H1 (cell line): ENCODE measurements around the gene CCNYL1. TPM values are rescaled to one million over a fixed set of nuclear protein-coding genes. Genes with fewer than 3 reads are reported as not detected.

Experiments
- CTCF ChIA-PET: fragments of 300-600 bp; sonication (Branson Sonifier 250); formaldehyde crosslinking; loops from one replicate; lab custom pipeline; 2021; ENCODE audit not compliant: partially characterized antibody; lab: Charles Lee
- POLR2A ChIA-PET: fragments of 300-600 bp; sonication (Branson Sonifier 250); formaldehyde crosslinking; loops from one replicate; lab custom pipeline; 2021; ENCODE audit warnings: inconsistent platforms; ENCODE audit not compliant: partially characterized antibody; lab: Charles Lee
- DNase-seq, 2 experiments: peaks; one replicate each; pipeline versions ENCODE4 v3.0.0 to v3.0.0-alpha.2; 2010 to 2022; ENCODE audit warnings: low spot score in 2 of 2, low read depth in 1 of 2, mixed read lengths in 1 of 2
- FAIRE-seq: peaks from 2 replicates; lab custom pipeline; 2011; peaks lifted over from hg19 to GRCh38; lab: Jason Lieb, UNC
- H2AFZ ChIP-seq: 2 replicates; pipeline ENCODE4 v1.8.1; 2012; ENCODE audit warnings: low read length, inconsistent platforms
- H2AK5ac ChIP-seq: 2 replicates; pipeline ENCODE4 v1.6.1; 2013; ENCODE audit warnings: low read depth, low read length
- H2BK120ac ChIP-seq: replicated peaks from 2 replicates; pipeline ENCODE3; 2013; ENCODE audit warnings: low read depth, low read length, inconsistent platforms
- H2BK12ac ChIP-seq: 2 replicates; pipeline ENCODE4 v1.6.1; 2013; ENCODE audit warnings: low read depth, low read length
- H2BK15ac ChIP-seq: 2 replicates; pipeline ENCODE4 v1.6.1; 2013; ENCODE audit warnings: low read length
- H2BK20ac ChIP-seq: 2 replicates; pipeline ENCODE4 v1.6.1; 2013; ENCODE audit warnings: low read length
- H2BK5ac ChIP-seq: 2 replicates; pipeline ENCODE4 v1.6.1; 2013; ENCODE audit warnings: low read depth, low read length
- H3K14ac ChIP-seq: 2 replicates; pipeline ENCODE4 v1.6.1; 2013; ENCODE audit warnings: inconsistent platforms; ENCODE audit not compliant: insufficient read length
- H3K18ac ChIP-seq: 2 replicates; pipeline ENCODE4 v1.6.1; 2013; ENCODE audit warnings: low read length; ENCODE audit errors: extremely low read depth
- H3K23ac ChIP-seq: 2 replicates; pipeline ENCODE4 v1.6.1; 2013; ENCODE audit warnings: inconsistent platforms; ENCODE audit not compliant: insufficient read length
- H3K23me2 ChIP-seq: 2 replicates; pipeline ENCODE4 v1.6.1; 2013; ENCODE audit warnings: low read depth, low read length
- H3K27ac ChIP-seq: 2 replicates; pipeline ENCODE4 v1.6.1; 2011; ENCODE audit warnings: low read depth, low read length, inconsistent platforms
- H3K27me3 ChIP-seq, 4 experiments: replicated peaks in 1 of 4; 1 replicate in 1 of 4; 2 replicates in 3 of 4; pipeline versions ENCODE4 v1.6.1 to v1.8.1; 2011 to 2013; ENCODE audit warnings: low read length in 3 of 4, mild to moderate bottlenecking in 3 of 4, inconsistent platforms in 2 of 4, mixed read lengths in 2 of 4, moderate library complexity in 1 of 4; ENCODE audit not compliant: control insufficient read depth in 3 of 4, insufficient read depth in 3 of 4; ENCODE audit errors: extremely low read depth in 1 of 4
- H3K36me3 ChIP-seq, 4 experiments: 2 replicates each; pipeline versions ENCODE4 v1.6.1 to v1.8.1; 2011 to 2013; ENCODE audit warnings: mild to moderate bottlenecking in 4 of 4, low read length in 3 of 4, moderate library complexity in 2 of 4, control low read depth in 1 of 4, inconsistent platforms in 1 of 4; ENCODE audit not compliant: insufficient read depth in 4 of 4, control insufficient read depth in 2 of 4
- H3K4ac ChIP-seq: replicated peaks from 2 replicates; pipeline ENCODE3; 2013; ENCODE audit warnings: low read length, low read depth, mixed read lengths, inconsistent platforms; ENCODE audit not compliant: insufficient read length
- H3K4me1 ChIP-seq, 4 experiments: replicated peaks in 1 of 4; 1 replicate in 1 of 4; 2 replicates in 3 of 4; pipeline versions ENCODE4 v1.6.1 to v1.8.1; 2011 to 2013; ENCODE audit warnings: low read length in 3 of 4, inconsistent platforms in 2 of 4, mixed read lengths in 1 of 4; ENCODE audit not compliant: insufficient read depth in 4 of 4, control insufficient read depth in 3 of 4
- H3K4me2 ChIP-seq, 2 experiments: 2 replicates each; pipeline versions ENCODE4 v1.6.1 to v1.8.1; 2011 to 2013; ENCODE audit warnings: low read depth in 2 of 2, low read length in 2 of 2, control low read depth in 1 of 2, inconsistent platforms in 1 of 2, mild to moderate bottlenecking in 1 of 2; ENCODE audit not compliant: insufficient read depth in 1 of 2
- H3K4me3 ChIP-seq, 4 experiments: fragments of 200-600, 300-600 bp in 1 of 4; sonication (generic), shearing (Covaris generic), sonication (Bioruptor Twin) in 1 of 4; 2 replicates each; pipeline versions ENCODE4 v1.5.1 to v1.8.1; 2011 to 2016; ENCODE audit warnings: low read length in 4 of 4, low read depth in 3 of 4, control low read depth in 2 of 4, inconsistent platforms in 2 of 4, mild to moderate bottlenecking in 2 of 4, mixed read lengths in 1 of 4, moderate library complexity in 1 of 4; ENCODE audit not compliant: insufficient read depth in 2 of 4; ENCODE audit errors: extremely low read depth in 1 of 4
- H3K56ac ChIP-seq: replicated peaks from 2 replicates; pipeline ENCODE3; 2013; ENCODE audit warnings: low read depth, mild to moderate bottlenecking, mixed read lengths, low read length, inconsistent platforms; ENCODE audit not compliant: insufficient read length
- H3K79me1 ChIP-seq: 2 replicates; pipeline ENCODE4 v1.6.1; 2013; ENCODE audit warnings: low read depth, low read length, control low read depth
- H3K79me2 ChIP-seq, 2 experiments: 2 replicates each; pipeline versions ENCODE4 v1.6.1 to v1.8.1; 2012 to 2013; ENCODE audit warnings: low read length in 2 of 2, mild to moderate bottlenecking in 2 of 2, inconsistent platforms in 1 of 2; ENCODE audit not compliant: insufficient read depth in 2 of 2, control insufficient read depth in 1 of 2
- H3K9ac ChIP-seq, 4 experiments: replicated peaks in 1 of 4; 1 replicate in 1 of 4; 2 replicates in 3 of 4; pipeline versions ENCODE4 v1.6.1 to v1.8.1; 2011 to 2013; ENCODE audit warnings: low read depth in 3 of 4, low read length in 3 of 4, control low read depth in 2 of 4, mild to moderate bottlenecking in 2 of 4, moderate library complexity in 2 of 4, inconsistent platforms in 1 of 4; ENCODE audit errors: extremely low read depth in 1 of 4
- H3K9me3 ChIP-seq, 2 experiments: 2 replicates each; pipeline versions ENCODE4 v1.6.1 to v1.8.1; 2012 to 2013; ENCODE audit warnings: mild to moderate bottlenecking in 2 of 2, moderate library complexity in 2 of 2, control low read depth in 1 of 2, inconsistent platforms in 1 of 2, low read depth in 1 of 2, low read length in 1 of 2, mixed read lengths in 1 of 2; ENCODE audit not compliant: insufficient read depth in 2 of 2
- H4K20me1 ChIP-seq, 2 experiments: replicated peaks in 1 of 2; 2 replicates each; pipeline versions ENCODE3 to v1.8.1; 2011 to 2013; ENCODE audit warnings: inconsistent platforms in 2 of 2, low read length in 2 of 2, mild to moderate bottlenecking in 1 of 2; ENCODE audit not compliant: insufficient read depth in 2 of 2, control insufficient read depth in 1 of 2
- H4K5ac ChIP-seq: 2 replicates; pipeline ENCODE4 v1.6.1; 2013; ENCODE audit warnings: low read length, low read depth, mixed read lengths, inconsistent platforms; ENCODE audit not compliant: insufficient read length
- H4K8ac ChIP-seq: 2 replicates; pipeline ENCODE4 v1.8.0; 2013; ENCODE audit warnings: mild to moderate bottlenecking, moderate library complexity, low read length, inconsistent platforms; ENCODE audit not compliant: insufficient read depth; ENCODE audit errors: extremely low read depth
- H4K91ac ChIP-seq: replicated peaks from 2 replicates; pipeline ENCODE3; 2013; ENCODE audit warnings: low read length, mixed read lengths, inconsistent platforms; ENCODE audit not compliant: insufficient read length
- RFX5 ChIP-seq: IDR thresholded peaks from 2 replicates; pipeline ENCODE4 v1.6.1; 2011; ENCODE audit warnings: low read depth, low read length, improper control_type of control experiment, borderline replicate concordance
- WGBS, 2 experiments: shearing (Covaris generic) in 1 of 2; methylation state at CpG; one replicate each; pipeline versions ENCODE4 v1.1.6 to v1.1.7; 2013 to 2015; ENCODE audit warnings: low lambda C conversion rate in 2 of 2, mixed read lengths in 2 of 2, inconsistent platforms in 1 of 2, low coverage in 1 of 2, missing lambda C conversion rate in 1 of 2; ENCODE audit not compliant: insufficient replicate concordance in 2 of 2, insufficient coverage in 1 of 2, insufficient read length in 1 of 2; ENCODE audit errors: extremely low coverage in 1 of 2, missing lambda C conversion rate in 1 of 2; 5-methylcytosine and 5-hydroxymethylcytosine counted together
- polyA plus RNA-seq, 7 experiments: library from polyadenylated mRNA; depleted of rRNA in 3 of 7; stranded (reverse) in 5 of 7; unstranded in 2 of 7; fragments of >200 nt in 5 of 7; fragments of 200-250 nt in 2 of 7; gene quantifications; 1 replicate in 5 of 7; 2 replicates in 1 of 7; 4 replicates in 1 of 7; pipeline versions ENCODE4 v1.2.1 to v1.2.3, GENCODE V29; 2011 to 2013; ENCODE audit warnings: missing spikeins in 2 of 7, mixed read lengths in 2 of 7
- total RNA-seq: library from RNA; stranded (reverse); fragmentation: NEBNext Ultra II Directional; extraction: Animal tissue kit (Norgen Biotek cat#: 25700); gene quantifications from 2 replicates; pipeline ENCODE4 v1.2.1, GENCODE V29; 2021

CCNYL1 gene
- total and polyA plus RNA-seq, 2 of the 8 experiments (the other 6 are each of a cell fraction or from before 2014, with no cell fraction given), result 13.3 to 35.4 TPM

DNA sequence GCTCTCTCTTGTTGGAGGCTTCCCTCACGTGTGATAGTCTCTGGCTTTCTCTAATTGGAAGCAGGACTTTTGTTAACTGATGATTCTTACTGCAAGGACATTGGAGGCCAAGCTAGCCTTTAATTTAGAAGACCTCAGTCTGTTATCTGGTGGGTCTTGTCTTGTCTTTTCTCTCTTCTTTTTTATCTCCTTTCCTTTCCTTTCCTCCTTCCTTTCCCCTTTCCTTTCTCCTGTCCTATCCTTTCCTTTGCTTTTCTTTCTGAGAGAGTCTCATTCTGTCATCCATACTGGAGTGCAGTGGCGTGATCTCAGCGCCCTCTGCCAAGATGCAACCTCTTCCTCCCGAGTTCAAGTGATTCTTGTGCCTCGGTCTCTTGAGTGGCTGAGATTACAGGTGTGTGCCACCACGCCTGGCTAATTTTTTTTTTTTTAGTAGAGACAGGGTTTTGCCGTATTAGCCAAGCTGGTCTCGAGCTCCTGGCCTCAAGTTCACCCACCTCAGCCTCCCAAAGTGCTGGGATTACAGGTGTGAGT, 18.1 kb downstream of the CCNYL1 start:
- POLR2A ChIA-PET, result interaction anchor here (0.8 to 1.0 kb wide), 2 partner anchors 8 to 40 kb away, joined by 3 to 4 read pairs; partner anchors contain the start of gene FZD5
- Histone ChIP-seq H4K91ac (no peak overlapping the region), H3K23me2 (no peaks in the 10 kb centered on the region), H2AK5ac (no peak overlapping the region), H3K27ac (no peak overlapping the region), H3K56ac (no peak overlapping the region), H3K23ac (no peak overlapping the region), H3K4me3 (no peak overlapping the region), H3K79me1 (no peaks in the 10 kb centered on the region; the same call in 1 of the 2 replicates), H3K27me3 (no peaks in the 10 kb centered on the region), H2AFZ (no peak overlapping the region), H4K20me1 (no peaks in the 10 kb centered on the region), H2BK20ac (no peak overlapping the region), H2BK15ac (no peak overlapping the region), H2BK12ac (no peak overlapping the region), H3K4me1 (0 out of 7 replicates have a peak, but pooled peaks cover 0 to 5% (median 0%) of the 10 kb centered on the region in 4 experiments), H3K18ac (no peak overlapping the region), H3K4me2 (no peak overlapping the region), H4K5ac (no peak overlapping the region), H2BK5ac (no peak overlapping the region), H3K14ac (no peak overlapping the region), H3K4ac (no peak overlapping the region), H3K36me3 (peaks cover 0 to 23% (median 2%) of the 10 kb centered on the region in 4 experiments; a peak in 5 of 8 replicates), H3K9ac (no peak overlapping the region), H4K8ac (no peak overlapping the region), H3K79me2 (no peaks in the 10 kb centered on the region), H2BK120ac (no peak overlapping the region), H3K9me3 (no peaks in the 10 kb centered on the region)
- FAIRE-seq, result peak; percentile 24
- CTCF ChIA-PET, result interaction anchor here (1.0 to 5.1 kb wide), 6 partner anchors 9 to 311 kb away, joined by 3 to 35 read pairs (median 4); partner anchors contain the start of gene METTL21A
- 74% methylated on average over 8 of the region's 8 CpGs; no CpG with 5 or more reads in 1 of the 2 experiments for WGBS, 2 experiments
- DNase-seq, result no peak
- no peak for TF ChIP-seq RFX5
